Fibroblast of skin of back (primary cell): ENCODE results near the gene SAPCD1.

ENCODE experiments used
- DNase-seq: peaks from one replicate; pipeline ENCODE4 v3.0.0-alpha.2; 2013

Gene SAPCD1

DNA sequence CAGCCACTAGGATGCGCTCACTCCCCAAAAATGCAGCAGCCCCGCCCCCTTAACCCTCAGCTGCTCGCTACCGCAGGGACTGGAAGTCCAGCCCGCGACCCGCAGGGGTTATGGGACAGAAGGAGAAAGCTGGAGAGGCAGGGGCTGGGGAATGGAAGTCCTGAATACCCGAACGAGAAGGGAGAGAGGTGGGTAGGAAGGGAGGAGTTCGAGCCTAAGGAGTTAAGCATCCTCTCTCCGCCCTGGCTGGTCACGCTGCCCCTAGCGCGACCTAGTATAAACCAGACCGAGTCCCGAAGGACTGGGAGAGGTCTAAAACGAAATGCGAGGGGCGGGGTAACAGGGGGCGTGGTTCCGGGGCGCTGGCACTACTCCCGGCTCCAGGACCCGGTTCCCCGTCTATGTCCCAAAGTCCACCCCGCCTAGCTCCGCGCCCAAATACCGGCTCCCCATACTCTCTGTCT is 32.9 kb upstream of the SAPCD1 start:
- peak; percentile 89 for DNase-seq

GRCh38 chr6:31729979-31730630 is 32.4 kb upstream of the SAPCD1 start:
- DNase-seq, result peak; percentile 87

DNA sequence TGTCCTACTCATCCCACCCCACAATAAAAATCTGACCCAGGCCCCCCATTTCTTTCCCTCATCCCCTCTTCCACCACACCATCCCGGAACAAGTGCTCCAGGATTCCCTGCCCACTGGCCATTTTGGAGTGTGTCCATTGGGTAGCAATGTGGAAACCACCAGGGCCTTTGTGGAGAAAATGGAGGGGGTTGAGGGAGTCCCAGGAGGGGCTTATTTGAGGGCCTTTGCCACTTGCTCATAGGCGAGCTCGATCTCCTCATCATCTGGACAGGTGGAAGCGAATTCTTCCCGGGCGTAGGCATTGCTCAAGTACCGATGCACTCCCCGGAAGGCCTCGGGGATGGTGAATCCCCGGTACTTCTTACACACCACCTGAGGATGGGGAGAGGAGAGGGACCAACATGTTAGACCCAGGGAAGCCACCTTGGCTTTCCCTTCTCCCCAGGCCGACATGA is 31.8 kb upstream of the SAPCD1 start:
- no peak for DNase-seq

- DNase-seq, result no peak
Measured at GRCh38 chr6:31732029-31732428, 30.4 kb upstream of the SAPCD1 start.

- DNase-seq, result no peak
Measured at GRCh38 chr6:31733734-31734133, 28.7 kb upstream of the SAPCD1 start.

- DNase-seq, result no peak
Measured at GRCh38 chr6:31734247-31734820, 28.1 kb upstream of the SAPCD1 start.

GRCh38 chr6:31734821-31735406 is 27.5 kb upstream of the SAPCD1 start:
- DNase-seq, result peak; percentile 91

DNA sequence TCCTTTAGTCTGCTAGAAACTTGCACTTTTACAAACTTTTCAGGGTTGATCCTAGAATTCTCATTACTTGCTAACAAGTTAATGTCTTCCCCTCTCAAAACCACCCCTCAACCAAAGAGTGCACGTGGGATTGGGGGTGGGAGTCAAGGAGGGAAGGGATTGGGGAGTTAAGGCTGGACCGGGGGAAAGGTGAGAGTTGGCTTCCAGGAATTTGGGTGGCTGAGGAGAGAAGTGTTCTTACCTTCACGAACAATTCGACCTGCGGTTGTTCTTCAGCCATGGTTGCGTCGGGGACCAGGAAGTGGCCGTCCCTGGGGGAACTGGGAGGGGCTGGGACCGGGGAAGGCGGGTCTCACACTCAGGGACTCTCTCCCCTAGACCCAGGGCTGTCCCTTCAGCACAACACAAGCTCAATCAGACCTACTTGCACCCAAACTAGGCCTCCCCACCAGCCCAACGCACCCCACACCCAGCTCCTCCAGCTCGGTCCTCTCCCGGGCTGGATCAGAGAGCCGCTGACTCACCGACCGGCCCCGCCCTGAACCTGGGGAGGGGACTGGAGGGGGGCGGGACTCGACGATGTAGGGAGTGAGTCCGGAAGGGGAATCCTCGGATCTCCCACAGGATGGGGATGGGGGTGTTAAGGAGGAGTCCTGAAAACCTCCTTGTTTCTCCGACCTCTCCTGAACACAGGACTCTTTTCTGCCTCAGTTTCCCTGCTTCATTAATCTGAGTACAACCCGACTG is 26.3 kb upstream of the SAPCD1 start, which contains the start of gene CLIC1:
Gene CLIC1 (minus strand): TSS at position 510 of the 747 bp plus-strand sequence. CDS start 230 bp downstream, at position 280.
- peak; percentile 90 for DNase-seq

- no peak for DNase-seq
Measured at GRCh38 chr6:31736768-31737314, 25.6 kb upstream of the SAPCD1 start.

DNA sequence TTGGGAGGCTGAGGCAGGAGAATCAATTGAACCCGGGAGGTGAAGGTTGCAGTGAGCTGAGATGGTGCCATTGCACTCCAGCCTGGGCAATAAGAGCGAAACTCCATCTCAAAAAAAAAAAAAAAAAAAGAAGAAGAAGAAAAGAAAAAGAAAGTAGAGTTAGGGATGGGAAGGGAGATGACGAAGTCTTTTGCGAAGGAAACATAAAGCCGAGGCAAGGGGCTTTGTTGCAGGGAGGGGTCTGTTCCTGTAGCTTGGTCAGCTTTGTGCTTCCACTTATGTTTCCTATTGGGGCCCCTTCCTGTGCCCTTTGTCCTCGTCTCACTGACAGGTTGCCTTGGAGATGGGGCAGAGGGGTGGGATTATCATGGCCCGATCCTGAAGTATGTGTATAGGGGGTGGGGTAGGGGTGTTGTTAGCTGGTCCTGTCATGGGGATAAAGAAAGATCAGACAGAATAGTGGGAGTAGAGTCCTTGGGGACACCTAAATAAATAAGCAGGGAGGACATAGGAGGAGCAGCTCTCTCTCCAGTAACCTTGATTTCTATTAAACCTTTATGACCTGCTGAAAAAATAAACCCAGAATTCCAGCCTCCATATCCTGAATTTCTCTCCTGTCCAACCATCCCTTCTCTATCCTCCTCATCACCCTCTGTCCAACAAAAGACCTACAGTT is 25.0 kb upstream of the SAPCD1 start:
- DNase-seq, result no peak

DNA sequence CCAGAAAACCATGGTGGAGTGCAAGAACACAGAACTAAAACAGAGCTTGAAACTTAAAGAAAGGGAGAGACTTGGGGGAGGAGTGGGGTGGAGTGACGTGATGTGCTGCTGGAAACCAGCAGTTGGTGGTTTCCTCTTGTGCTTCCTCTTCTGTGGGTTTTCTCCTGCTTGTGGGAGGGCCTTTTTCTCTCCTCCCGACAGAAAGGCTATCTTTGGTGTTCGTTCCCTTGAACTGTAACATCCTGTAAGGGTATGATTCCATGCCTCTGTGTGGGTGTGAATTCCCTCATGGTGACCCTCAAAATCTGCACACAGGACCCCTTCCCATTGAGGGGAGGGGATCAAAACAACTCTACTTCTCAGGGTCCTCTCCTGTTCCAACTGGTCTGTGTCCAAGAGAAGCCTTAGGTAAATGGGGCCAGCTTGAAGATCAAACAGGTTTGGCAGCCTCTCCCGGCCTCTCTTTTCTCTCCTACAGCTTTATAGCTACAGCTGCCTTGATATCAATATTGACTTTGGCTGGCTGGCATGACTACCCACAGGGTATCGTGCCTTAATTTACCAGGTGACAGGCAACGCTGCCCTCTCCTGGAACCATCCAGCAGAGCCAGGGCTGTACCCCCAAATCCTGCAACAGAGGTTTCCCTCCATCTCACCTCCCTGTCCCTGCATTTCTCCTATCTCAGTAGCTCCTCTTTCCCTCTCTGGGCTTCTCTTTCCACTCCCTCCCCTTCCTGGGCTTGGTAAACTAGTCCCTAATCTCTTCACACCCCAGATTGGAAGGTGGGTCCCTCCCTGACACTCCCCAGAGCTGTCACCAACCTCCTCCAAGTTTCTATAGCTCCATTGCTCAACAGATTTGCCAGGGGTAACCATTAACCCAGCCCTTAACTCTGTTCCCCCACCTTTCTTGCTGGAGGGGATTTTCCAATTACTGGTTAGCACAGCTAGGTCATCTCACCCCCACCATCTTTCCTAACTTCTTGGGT is 24.2 kb upstream of the SAPCD1 start:
- peak; percentile 86 for DNase-seq

DNA sequence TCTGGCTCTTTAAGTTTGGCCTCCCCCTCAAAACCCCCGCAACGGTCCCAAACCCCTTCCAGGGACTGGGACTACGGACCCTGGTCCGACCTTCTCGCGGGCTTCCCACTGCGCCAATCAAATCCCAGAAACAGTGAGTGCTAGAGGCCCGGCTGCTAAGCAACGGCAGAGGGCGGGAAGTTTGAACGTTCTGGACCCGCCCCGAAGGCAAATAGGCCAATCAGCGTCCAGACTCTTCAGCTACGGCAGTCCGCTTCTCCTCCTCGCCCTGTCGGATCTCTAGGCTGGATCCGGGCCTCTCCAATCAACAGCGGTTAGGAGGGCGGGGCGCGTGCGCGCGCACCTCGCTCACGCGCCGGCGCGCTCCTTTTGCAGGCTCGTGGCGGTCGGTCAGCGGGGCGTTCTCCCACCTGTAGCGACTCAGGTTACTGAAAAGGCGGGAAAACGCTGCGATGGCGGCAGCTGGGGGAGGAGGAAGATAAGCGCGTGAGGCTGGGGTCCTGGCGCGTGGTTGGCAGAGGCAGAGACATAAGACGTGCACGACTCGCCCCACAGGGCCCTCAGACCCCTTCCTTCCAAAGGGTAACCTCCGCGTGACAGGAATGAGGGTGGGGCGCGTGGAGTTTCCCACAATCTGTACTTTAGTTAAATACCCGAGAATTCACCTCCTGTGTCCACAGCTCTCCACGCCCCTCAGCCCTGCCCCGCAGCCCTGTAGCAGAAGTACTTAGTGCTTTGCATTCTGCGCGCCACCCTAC is 22.6 kb upstream of the SAPCD1 start, which contains the start of gene MSH5:
Gene MSH5 (plus strand): TSS at position 367 of the 758 bp plus-strand sequence. CDS start 462 bp downstream, outside the sequence.
- DNase-seq, result peak; percentile 99

- no peak for DNase-seq
Measured at GRCh38 chr6:31740397-31741223, 21.8 kb upstream of the SAPCD1 start.

DNA sequence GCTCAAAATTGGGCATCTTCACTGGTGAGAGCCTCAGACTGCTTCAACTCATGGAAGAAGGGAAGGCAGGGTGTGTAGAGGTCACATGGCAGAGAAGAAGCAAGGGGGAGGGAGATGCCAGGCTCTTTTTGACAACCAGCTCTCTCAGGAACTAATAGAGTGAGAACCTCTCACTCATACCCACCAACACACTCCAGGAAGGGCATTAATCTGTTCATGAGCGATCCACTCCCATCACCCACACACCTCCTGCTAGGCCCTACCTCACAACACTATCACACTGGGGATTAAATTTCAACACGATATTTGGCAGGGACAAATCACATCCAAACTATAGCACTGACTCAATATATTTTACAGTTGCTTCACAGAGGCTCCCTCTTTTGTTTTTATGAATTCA is 20.6 kb upstream of the SAPCD1 start:
- DNase-seq, result no peak

DNA sequence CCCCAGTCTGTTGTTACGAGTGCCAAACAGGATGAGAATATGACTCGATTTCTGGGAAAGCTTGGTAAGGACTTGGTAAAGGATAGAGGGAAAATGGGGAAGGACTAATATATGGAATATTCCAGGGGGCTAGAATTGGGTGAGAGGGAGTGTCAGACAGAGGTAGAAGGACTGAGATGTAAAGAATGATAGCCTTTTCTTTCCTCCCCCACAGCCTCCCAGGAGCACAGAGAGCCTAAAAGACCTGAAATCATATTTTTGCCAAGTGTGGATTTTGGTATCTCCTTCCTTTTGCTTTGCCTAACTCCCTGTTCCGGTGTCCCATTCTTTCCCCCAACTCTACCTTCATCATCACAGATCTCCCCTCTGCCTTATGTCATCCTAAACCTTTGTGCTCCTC is 19.6 kb upstream of the SAPCD1 start:
- no peak for DNase-seq

- no peak for DNase-seq
Measured at GRCh38 chr6:31744422-31744821, 18.0 kb upstream of the SAPCD1 start.

DNA sequence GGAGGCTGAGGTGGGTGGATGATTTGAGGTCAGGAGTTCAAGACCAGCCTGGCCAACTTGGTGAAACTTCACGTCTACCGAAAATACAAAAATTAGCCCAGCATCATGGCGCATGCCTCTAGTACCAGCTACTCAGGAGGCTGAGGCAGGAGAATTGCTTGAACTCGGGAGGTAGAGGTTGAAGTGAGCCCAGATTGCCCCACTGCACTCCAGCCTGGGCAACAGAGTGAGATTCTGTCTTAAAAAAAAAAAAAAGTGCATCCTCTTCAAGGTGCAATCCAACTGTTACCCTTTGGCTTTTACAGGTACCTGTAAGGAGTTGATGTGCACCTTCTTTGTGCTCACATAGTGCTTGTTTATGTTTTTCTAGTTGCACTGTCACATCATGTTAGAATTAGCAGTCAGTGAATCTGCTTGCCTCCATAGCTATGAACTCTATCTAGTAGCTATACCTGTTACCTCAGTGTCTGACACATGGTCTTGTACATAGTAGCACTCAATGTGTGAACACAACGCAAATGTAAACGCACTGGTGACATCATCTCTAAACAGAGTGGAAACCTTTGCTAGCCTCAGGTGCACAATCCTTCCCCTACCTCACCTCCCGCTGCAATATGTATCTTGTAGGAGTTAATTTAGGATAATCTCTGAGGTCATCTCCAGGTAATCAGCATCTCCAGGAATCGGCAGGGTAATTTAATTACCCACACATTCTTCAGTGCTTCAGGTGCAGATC is 13.0 kb upstream of the SAPCD1 start:
- DNase-seq, result no peak

DNA sequence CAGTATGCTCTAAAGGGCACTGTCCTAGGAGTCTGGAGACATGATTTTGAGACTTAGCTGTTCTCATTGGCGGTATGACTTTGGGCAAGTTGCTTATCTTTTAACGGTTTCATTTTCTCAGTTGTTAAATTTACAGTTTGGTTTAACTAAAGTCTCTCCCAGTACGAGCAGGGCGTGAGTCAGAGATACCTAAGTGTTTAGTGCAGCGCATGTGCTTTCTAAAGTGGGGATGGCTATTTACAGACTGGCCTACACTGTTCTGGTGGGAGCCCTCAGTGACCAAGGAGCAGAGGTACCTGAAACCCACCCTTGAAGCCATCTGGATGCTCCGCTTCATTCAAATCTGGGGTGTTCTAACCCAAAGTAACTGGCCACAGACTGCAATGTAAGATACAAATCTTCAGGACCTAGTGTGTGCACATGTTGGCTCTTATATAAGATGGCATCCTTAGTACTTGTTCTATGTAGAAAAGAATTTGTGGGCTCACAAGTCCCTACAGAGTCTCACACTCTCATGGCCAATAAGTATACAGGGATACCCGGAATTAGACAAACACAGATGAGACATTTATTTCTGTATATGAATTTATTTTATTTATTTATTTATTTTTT is 11.9 kb upstream of the SAPCD1 start:
- DNase-seq, result no peak
